ENCODE measurements around the gene ATP11A. TPM values are rescaled to one million over a fixed set of nuclear protein-coding genes. Genes with fewer than 3 reads are reported as not detected.

The ATP11A gene
- total RNA-seq (75.7 TPM), polyA plus RNA-seq (1 to 10 TPM; 3.8 to 6.6 (median 4.9) TPM)

- Mint-ChIP-seq H3K4me1 (peaks cover 20 to 69% (median 54%) of the 10 kb centered on the region in 4 donors), H3K36me3 (no peaks in the 10 kb centered on the region), H3K4me3 (peak within 1 kb of the TSS; percentile 89 to 96 (median 94)), H3K27ac (peak within 1 kb of the TSS; percentile 83 to 98 (median 86)), H3K27me3 (no peaks in the 10 kb centered on the region), H3K9me3 (peaks cover 0 to 1% (median 0%) of the 10 kb centered on the region in 7 donors)
- H3K4me1 ChIP-seq (ENCODE audit: control insufficient read depth, insufficient read depth, low read length, poor library complexity, severe bottlenecking), result peaks cover 38% of the 10 kb centered on the region
- no peaks in the 10 kb centered on the region for H3K36me3 ChIP-seq (ENCODE audit: control insufficient read depth, insufficient read depth, low read length)
- peak; percentile 77 to 87 (median 77) for DNase-seq
- H3K4me3 ChIP-seq (ENCODE audit: low read depth, low read length), result peak within 1 kb of the TSS; percentile 80
- no peaks in the 10 kb centered on the region for H3K27me3 ChIP-seq (ENCODE audit: control insufficient read depth, insufficient read depth, low read length)
- ATAC-seq (ENCODE audit: low read depth in 2 of 2), result peak; percentile 78 to 81
- H3K9me3 ChIP-seq (ENCODE audit: control insufficient read depth in 2 of 2, low read length in 2 of 2), result no peaks in the 10 kb centered on the region
- H3K27ac ChIP-seq (ENCODE audit: insufficient read depth, low read length, poor library complexity, severe bottlenecking), result peak within 1 kb of the TSS; percentile 88
Measured at GRCh38 chr13:112689303-112690245, at the start of gene ATP11A. Gene ATP11A, plus strand, starts transcription at chr13:112690038. Its CDS starts 379 bp downstream, at chr13:112690417.

- no peak overlapping the region for H3K4me3 ChIP-seq (ENCODE audit: low read depth, low read length)
- no peaks in the 10 kb centered on the region for H3K9me3 ChIP-seq (ENCODE audit: control insufficient read depth in 2 of 2, low read length in 2 of 2)
- Mint-ChIP-seq H3K4me1 (peaks cover 5 to 20% (median 9%) of the 10 kb centered on the region in 4 donors), H3K9me3 (no peaks in the 10 kb centered on the region), H3K27me3 (peaks cover 13% of the 10 kb centered on the region), H3K27ac (peak overlapping the region in 1 of 3 donors; percentile 5), H3K36me3 (no peaks in the 10 kb centered on the region), H3K4me3 (no peak overlapping the region)
- no peak for DNase-seq
- no peak for ATAC-seq (ENCODE audit: low read depth in 2 of 2)
- no peak overlapping the region for H3K27ac ChIP-seq (ENCODE audit: insufficient read depth, low read length, poor library complexity, severe bottlenecking)
- no peaks in the 10 kb centered on the region for H3K36me3 ChIP-seq (ENCODE audit: control insufficient read depth, insufficient read depth, low read length)
- H3K4me1 ChIP-seq (ENCODE audit: control insufficient read depth, insufficient read depth, low read length, poor library complexity, severe bottlenecking), result peaks cover 13% of the 10 kb centered on the region
- H3K27me3 ChIP-seq (ENCODE audit: control insufficient read depth, insufficient read depth, low read length), result peaks cover 9% of the 10 kb centered on the region
Measured at GRCh38 chr13:112641456-112642089, 48.3 kb upstream of the ATP11A start.

- Histone ChIP-seq H3K27ac (ENCODE audit: insufficient read depth, low read length, poor library complexity, severe bottlenecking) (no peak overlapping the region), H3K4me3 (ENCODE audit: low read depth, low read length) (no peak overlapping the region), H3K36me3 (ENCODE audit: control insufficient read depth, insufficient read depth, low read length) (no peaks in the 10 kb centered on the region), H3K4me1 (ENCODE audit: control insufficient read depth, insufficient read depth, low read length, poor library complexity, severe bottlenecking) (peaks cover 13% of the 10 kb centered on the region), H3K27me3 (ENCODE audit: control insufficient read depth, insufficient read depth, low read length) (peaks cover 9% of the 10 kb centered on the region), H3K9me3 (ENCODE audit: control insufficient read depth in 2 of 2, low read length in 2 of 2) (no peaks in the 10 kb centered on the region)
- ATAC-seq (ENCODE audit: low read depth in 2 of 2) (no peak), DNase-seq (no peak)
- no peak overlapping the region for H3K4me3 Mint-ChIP-seq
- H3K9me3 Mint-ChIP-seq, result no peaks in the 10 kb centered on the region
- no peaks in the 10 kb centered on the region for H3K36me3 Mint-ChIP-seq
- peaks cover 5 to 20% (median 9%) of the 10 kb centered on the region in 4 donors for H3K4me1 Mint-ChIP-seq
- no peak overlapping the region for H3K27ac Mint-ChIP-seq
- H3K27me3 Mint-ChIP-seq, result peaks cover 13% of the 10 kb centered on the region
Measured at GRCh38 chr13:112642090-112642460, 47.8 kb upstream of the ATP11A start.

DNA sequence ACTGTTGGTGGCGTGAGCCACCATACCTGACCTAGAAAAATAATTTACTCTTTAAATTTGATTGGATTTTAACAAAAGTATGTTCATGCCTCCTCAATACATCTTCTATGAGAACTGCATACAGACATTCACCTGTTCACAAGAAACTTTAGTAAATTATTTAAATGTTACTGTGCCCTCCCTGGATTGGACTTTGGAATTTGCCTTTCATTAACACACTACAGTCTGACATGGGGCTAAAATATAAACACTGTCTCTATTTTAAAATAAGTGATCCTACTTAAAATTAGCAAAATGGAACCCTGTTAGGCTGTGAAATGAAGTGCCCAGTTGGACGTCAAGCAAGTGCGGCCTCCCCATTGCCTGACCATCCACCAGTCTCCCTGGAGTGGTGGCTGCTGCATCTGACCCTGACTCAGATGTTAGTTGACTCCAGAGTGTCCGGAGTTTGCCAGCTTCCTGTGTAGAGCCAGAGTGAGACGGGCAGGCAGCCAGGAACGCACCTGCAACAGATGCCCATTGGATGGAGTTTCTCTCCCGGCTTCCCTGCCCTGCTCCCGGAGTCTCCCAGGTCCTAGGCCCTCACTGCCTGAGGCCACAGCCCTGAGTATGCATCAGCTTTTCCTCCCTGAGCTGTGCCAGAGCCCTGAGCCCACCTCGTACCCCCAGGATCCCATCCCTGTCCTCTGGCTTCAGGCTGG is 45.9 kb upstream of the ATP11A start:
- Mint-ChIP-seq H3K27me3 (peaks cover 13% of the 10 kb centered on the region), H3K9me3 (no peaks in the 10 kb centered on the region), H3K4me1 (peaks cover 5 to 11% (median 9%) of the 10 kb centered on the region in 4 donors), H3K4me3 (no peak overlapping the region), H3K27ac (no peak overlapping the region), H3K36me3 (no peaks in the 10 kb centered on the region)
- Histone ChIP-seq H3K9me3 (ENCODE audit: control insufficient read depth in 2 of 2, low read length in 2 of 2) (no peaks in the 10 kb centered on the region), H3K27me3 (ENCODE audit: control insufficient read depth, insufficient read depth, low read length) (peaks cover 6% of the 10 kb centered on the region), H3K27ac (ENCODE audit: insufficient read depth, low read length, poor library complexity, severe bottlenecking) (no peak overlapping the region), H3K4me1 (ENCODE audit: control insufficient read depth, insufficient read depth, low read length, poor library complexity, severe bottlenecking) (peaks cover 6% of the 10 kb centered on the region), H3K4me3 (ENCODE audit: low read depth, low read length) (no peak overlapping the region), H3K36me3 (ENCODE audit: control insufficient read depth, insufficient read depth, low read length) (no peaks in the 10 kb centered on the region)
- ATAC-seq (ENCODE audit: low read depth in 2 of 2) (no peak), DNase-seq (no peak)

- Histone ChIP-seq H3K27ac (ENCODE audit: insufficient read depth, low read length, poor library complexity, severe bottlenecking) (no peak overlapping the region), H3K4me3 (ENCODE audit: low read depth, low read length) (no peak overlapping the region), H3K27me3 (ENCODE audit: control insufficient read depth, insufficient read depth, low read length) (no peaks in the 10 kb centered on the region), H3K4me1 (ENCODE audit: control insufficient read depth, insufficient read depth, low read length, poor library complexity, severe bottlenecking) (peaks cover 5% of the 10 kb centered on the region), H3K36me3 (ENCODE audit: control insufficient read depth, insufficient read depth, low read length) (no peaks in the 10 kb centered on the region), H3K9me3 (ENCODE audit: control insufficient read depth in 2 of 2, low read length in 2 of 2) (no peaks in the 10 kb centered on the region)
- Mint-ChIP-seq H3K36me3 (no peaks in the 10 kb centered on the region), H3K27ac (peak overlapping the region in 1 of 3 donors; percentile 66), H3K4me1 (peaks cover 0 to 8% (median 3%) of the 10 kb centered on the region in 4 donors), H3K27me3 (peaks cover 8% of the 10 kb centered on the region), H3K9me3 (no peaks in the 10 kb centered on the region), H3K4me3 (no peak overlapping the region)
- DNase-seq (no peak), ATAC-seq (ENCODE audit: low read depth in 2 of 2) (no peak)
Measured at GRCh38 chr13:112645327-112645914, 44.4 kb upstream of the ATP11A start.

DNA sequence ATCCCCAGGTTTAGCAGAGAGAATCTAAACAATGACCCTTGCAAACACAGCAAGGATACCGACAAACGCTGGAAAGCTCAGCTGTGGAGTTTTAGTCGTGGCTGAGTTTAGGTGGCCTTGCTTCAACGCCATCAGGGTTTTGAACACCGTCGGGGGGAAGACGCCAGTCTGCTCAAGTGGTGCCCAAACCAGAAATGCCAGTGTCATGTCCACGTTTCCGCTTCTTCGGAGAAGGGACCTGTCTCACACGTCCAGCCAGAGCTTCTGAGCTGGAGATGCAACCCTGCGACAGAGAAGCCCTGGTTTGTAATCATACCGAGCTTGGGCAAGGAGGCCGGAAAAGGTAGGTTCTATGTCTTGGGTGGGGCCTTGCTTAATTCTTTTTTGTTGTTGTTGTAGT is 42.6 kb upstream of the ATP11A start:
- ATAC-seq (ENCODE audit: low read depth in 2 of 2) (no peak), DNase-seq (no peak)
- H3K4me1 ChIP-seq (ENCODE audit: control insufficient read depth, insufficient read depth, low read length, poor library complexity, severe bottlenecking), result no peaks in the 10 kb centered on the region
- no peak overlapping the region for H3K27ac ChIP-seq (ENCODE audit: insufficient read depth, low read length, poor library complexity, severe bottlenecking)
- no peaks in the 10 kb centered on the region for H3K27me3 ChIP-seq (ENCODE audit: control insufficient read depth, insufficient read depth, low read length)
- no peaks in the 10 kb centered on the region for H3K36me3 Mint-ChIP-seq
- no peak overlapping the region for H3K4me3 ChIP-seq (ENCODE audit: low read depth, low read length)
- H3K4me1 Mint-ChIP-seq, result no peaks in the 10 kb centered on the region
- no peak overlapping the region for H3K4me3 Mint-ChIP-seq
- H3K27me3 Mint-ChIP-seq, result peaks cover 10% of the 10 kb centered on the region
- H3K27ac Mint-ChIP-seq, result no peak overlapping the region
- no peaks in the 10 kb centered on the region for H3K9me3 ChIP-seq (ENCODE audit: control insufficient read depth in 2 of 2, low read length in 2 of 2)
- no peaks in the 10 kb centered on the region for H3K36me3 ChIP-seq (ENCODE audit: control insufficient read depth, insufficient read depth, low read length)
- H3K9me3 Mint-ChIP-seq, result no peaks in the 10 kb centered on the region

DNA sequence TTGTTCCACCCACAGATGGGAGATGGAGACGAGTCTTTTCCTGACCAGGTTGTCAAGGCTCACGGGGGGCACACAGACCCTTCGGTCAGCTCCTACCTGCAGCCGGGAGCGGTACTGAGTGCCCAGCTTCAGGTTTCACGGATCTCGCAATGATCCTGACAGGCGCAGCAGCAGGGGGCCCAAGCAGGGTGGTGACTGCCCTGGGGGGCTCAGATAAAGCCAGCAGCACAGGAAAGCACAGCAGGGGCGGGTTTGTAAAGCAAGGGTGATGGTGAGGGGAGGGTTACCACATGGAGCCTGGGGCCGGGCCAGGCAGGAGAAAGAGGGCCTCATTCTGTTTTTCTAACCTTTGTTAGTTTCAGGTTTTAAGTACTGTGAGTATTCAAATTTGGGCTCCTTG is 41.7 kb upstream of the ATP11A start:
- Histone ChIP-seq H3K27ac (ENCODE audit: insufficient read depth, low read length, poor library complexity, severe bottlenecking) (no peak overlapping the region), H3K36me3 (ENCODE audit: control insufficient read depth, insufficient read depth, low read length) (no peaks in the 10 kb centered on the region), H3K9me3 (ENCODE audit: control insufficient read depth in 2 of 2, low read length in 2 of 2) (no peaks in the 10 kb centered on the region), H3K27me3 (ENCODE audit: control insufficient read depth, insufficient read depth, low read length) (no peaks in the 10 kb centered on the region), H3K4me1 (ENCODE audit: control insufficient read depth, insufficient read depth, low read length, poor library complexity, severe bottlenecking) (no peaks in the 10 kb centered on the region), H3K4me3 (ENCODE audit: low read depth, low read length) (no peak overlapping the region)
- Mint-ChIP-seq H3K27ac (no peak overlapping the region), H3K36me3 (no peaks in the 10 kb centered on the region), H3K4me3 (no peak overlapping the region), H3K4me1 (no peaks in the 10 kb centered on the region), H3K9me3 (no peaks in the 10 kb centered on the region), H3K27me3 (peaks cover 19% of the 10 kb centered on the region)
- no peak for DNase-seq
- no peak for ATAC-seq (ENCODE audit: low read depth in 2 of 2)

All from CD4-positive, CD25-positive, alpha-beta regulatory T cell (primary cell).